Left lung (tissue), 14 donors: ENCODE data around the gene NUP133. TPM values are rescaled to one million over a fixed set of nuclear protein-coding genes. Genes with fewer than 3 reads are reported as not detected.

Experiments
- ATAC-seq: fragments of 200-7000 bp; cut with Tn5 transposase; one replicate; pipeline ENCODE4 v1.9.1; 2020; ENCODE audit warnings: moderate library complexity
- DNase-seq, 4 donors: peaks; one replicate each; pipeline ENCODE4 v3.0.0-alpha.2; 2013 to 2020
- H3K27ac ChIP-seq, 2 donors: fragments of 200-600 bp; sonication (generic) in 1 of 2; one replicate each; pipeline versions ENCODE4 v1.5.0 to v1.8.0; 2020 to 2021
- H3K27me3 ChIP-seq, 2 donors: fragments of 200-600 bp; sonication (generic) in 1 of 2; one replicate each; pipeline versions ENCODE4 v1.5.0 to v1.8.0; 2020 to 2021
- H3K36me3 ChIP-seq, 2 donors: fragments of 200-600 bp; sonication (generic) in 1 of 2; one replicate each; pipeline versions ENCODE4 v1.5.0 to v1.8.0; 2020 to 2021
- H3K4me1 ChIP-seq, 2 donors: fragments of 200-600 bp; one replicate each; pipeline ENCODE4 v1.8.0; 2021
- H3K4me3 ChIP-seq, 2 donors: fragments of 200-600 bp; sonication (generic) in 1 of 2; one replicate each; pipeline versions ENCODE4 v1.5.0 to v1.8.0; 2020 to 2021; ENCODE audit warnings: mild to moderate bottlenecking in 1 of 2
- H3K9me3 ChIP-seq, 2 donors: fragments of 200-600 bp; sonication (generic) in 1 of 2; one replicate each; pipeline versions ENCODE4 v1.5.0 to v1.8.0; 2020 to 2021
- CTCF ChIP-seq, 2 donors: fragments of 200-600 bp; sonication (generic) in 1 of 2; IDR thresholded peaks; one replicate each; pipeline versions ENCODE4 v1.5.0 to v1.8.0; 2021; ENCODE audit warnings: antibody characterized with exemption in 2 of 2
- intact Hi-C, 2 donors: fragments of 100-400 bp; cut with DNase I; formaldehyde crosslinking; loops; one replicate each; pipeline versions ENCODE4 v1.11.2 to v1.14.2; 2022
- long read RNA-seq, 12 donors: library from polyadenylated mRNA in 2 of 12; unstranded in 2 of 12; transcript quantifications; one replicate each; pipeline ENCODE4 v2.0.0 and lab custom pipeline, GENCODE V29; 2019 to 2026
- polyA plus RNA-seq, 6 donors: library from polyadenylated mRNA; unstranded; fragments of 120-200 nt; gene quantifications; one replicate each; pipeline ENCODE4 v1.2.1, GENCODE V29; 2013; ENCODE audit not compliant: insufficient read length in 6 of 6
- total RNA-seq, 2 donors: library from RNA; stranded (reverse); fragmentation: NEBNext Ultra II Directional; extraction: Animal tissue kit (Norgen Biotek cat#: 25700); gene quantifications; one replicate each; pipeline ENCODE4 v1.2.1, GENCODE V29; 2021
- donor health status: DM: no; HTN: yes; CAD: no.
- donor health status: DM: no; HTN: no; CAD: no.

NUP133 gene
- total RNA-seq (10 to 100 TPM; 30.2 to 30.9 TPM), polyA plus RNA-seq (10 to 100 TPM; 40.1 to 47.1 (median 43.6) TPM)
- long read RNA-seq, donor 1, partial matches to known transcripts: 0 of 3 reads
- long read RNA-seq, donor 1, other reads (novel, unspliced or antisense): 0 of 3 reads
- long read RNA-seq, donor 2, full-length matches to known transcripts: 5 of 10 reads
- long read RNA-seq, donor 2, partial matches to known transcripts: 5 of 10 reads
- long read RNA-seq, donor 2, other reads (novel, unspliced or antisense): 0 of 10 reads
- long read RNA-seq, donor 3, full-length matches to known transcripts: 5 of 5 reads
- long read RNA-seq, donor 3, partial matches to known transcripts: 0 of 5 reads
- long read RNA-seq, donor 3, other reads (novel, unspliced or antisense): 0 of 5 reads
- long read RNA-seq, donor 4, full-length matches to known transcripts: 1 of 2 reads
- long read RNA-seq, donor 4, partial matches to known transcripts: 1 of 2 reads
- long read RNA-seq, donor 4, other reads (novel, unspliced or antisense): 0 of 2 reads
- long read RNA-seq, donor 5, full-length matches to known transcripts: 1 of 1 reads
- long read RNA-seq, donor 5, partial matches to known transcripts: 0 of 1 reads
- long read RNA-seq, donor 5, other reads (novel, unspliced or antisense): 0 of 1 reads
- long read RNA-seq, donor 6, full-length matches to known transcripts: 6 of 6 reads
- long read RNA-seq, donor 6, partial matches to known transcripts: 0 of 6 reads
- long read RNA-seq, donor 6, other reads (novel, unspliced or antisense): 0 of 6 reads
- long read RNA-seq, donor 7, full-length matches to known transcripts: 5 of 5 reads
- long read RNA-seq, donor 7, partial matches to known transcripts: 0 of 5 reads
- long read RNA-seq, donor 7, other reads (novel, unspliced or antisense): 0 of 5 reads
- long read RNA-seq, donor 8, full-length matches to known transcripts: 4 of 4 reads
- long read RNA-seq, donor 8, partial matches to known transcripts: 0 of 4 reads
- long read RNA-seq, donor 8, other reads (novel, unspliced or antisense): 0 of 4 reads
- long read RNA-seq, donor 9: 0 reads
- long read RNA-seq, donor 10: 0 reads
- long read RNA-seq, donor 11, full-length matches to known transcripts: 6 of 6 reads
- long read RNA-seq, donor 11, partial matches to known transcripts: 0 of 6 reads
- long read RNA-seq, donor 11, other reads (novel, unspliced or antisense): 0 of 6 reads
- long read RNA-seq, donor 12, full-length matches to known transcripts: 5 of 5 reads
- long read RNA-seq, donor 12, partial matches to known transcripts: 0 of 5 reads
- long read RNA-seq, donor 12, other reads (novel, unspliced or antisense): 0 of 5 reads

GRCh38 chr1:229507951-229508822, at the start of gene NUP133:
Gene NUP133, minus strand, starts transcription at chr1:229508341. Its CDS starts 92 bp downstream, at chr1:229508249.
- ATAC-seq (peak; percentile 98), DNase-seq (peak; percentile 99 to 100 (median 99))
- Histone ChIP-seq H3K4me3 (peak within 1 kb of the TSS; percentile 75 to 95), H3K27me3 (no peaks in the 10 kb centered on the region), H3K36me3 (peaks cover 0 to 11% of the 10 kb centered on the region in 2 donors), H3K27ac (peak within 1 kb of the TSS; percentile 91 to 96), H3K9me3 (no peaks in the 10 kb centered on the region), H3K4me1 (peaks cover 6 to 24% of the 10 kb centered on the region in 2 donors)
- no peak for TF ChIP-seq CTCF (IDR thresholded peaks at IDR 0.05)
- intact Hi-C loops: no loop called here

GRCh38 chr1:229557200-229557850, 49.2 kb upstream of the NUP133 start:
- no peaks in the 10 kb centered on the region for H3K9me3 ChIP-seq
- no peaks in the 10 kb centered on the region for H3K36me3 ChIP-seq
- peak overlapping the region; percentile 65 to 76 for H3K4me3 ChIP-seq
- no peak for TF ChIP-seq CTCF (IDR thresholded peaks at IDR 0.05)
- DNase-seq (peak in 1 of 4 donors; percentile 12), ATAC-seq (no peak)
- peaks cover 7 to 54% of the 10 kb centered on the region in 2 donors for H3K4me1 ChIP-seq
- no peaks in the 10 kb centered on the region for H3K27me3 ChIP-seq
- intact Hi-C loops: loop anchor here in 1 of 2 donors (5.0 kb wide), 1 partner anchor 65 kb away; no protein-coding TSS in a partner anchor
- H3K27ac ChIP-seq: peak overlapping the region; percentile 83 to 85

- Histone ChIP-seq H3K9me3 (no peaks in the 10 kb centered on the region), H3K36me3 (no peaks in the 10 kb centered on the region), H3K4me1 (peaks cover 7 to 58% of the 10 kb centered on the region in 2 donors), H3K27ac (no peak overlapping the region), H3K27me3 (no peaks in the 10 kb centered on the region), H3K4me3 (no peak overlapping the region)
- TF ChIP-seq CTCF (IDR thresholded peaks at IDR 0.05): no peak
- intact Hi-C loops: loop anchor here in 1 of 2 donors (5.0 kb wide), 1 partner anchor 67 kb away; no protein-coding TSS in a partner anchor
- no peak for DNase-seq
- ATAC-seq: no peak
Observed at GRCh38 chr1:229554886-229555621, 46.9 kb upstream of the NUP133 start.
